Renal cortical epithelial cell (primary cell): ENCODE results near the gene VLDLR. TPM values are rescaled to one million over a fixed set of nuclear protein-coding genes. Genes with fewer than 3 reads are reported as not detected.
"Not testable (repeated sequence)": the region's sequence is repeated elsewhere in the genome, so short reads cannot be mapped to it uniquely, and the experiment has no call there.

Source experiments
- DNase-seq: peaks from one replicate; pipeline ENCODE4 v3.0.0-alpha.2; 2011; ENCODE audit warnings: low read depth
- total RNA-seq: library from RNA; depleted of rRNA; stranded (reverse); fragments of >200 nt; gene quantifications from 2 replicates; pipeline ENCODE4 v1.2.3, GENCODE V29; 2014

The VLDLR gene
- total RNA-seq, 1 donor from 2014 or later: 130 TPM

GRCh38 chr9:2663461-2664173, 42.0 kb downstream of the VLDLR start:
- peak; percentile 22 for DNase-seq

DNA sequence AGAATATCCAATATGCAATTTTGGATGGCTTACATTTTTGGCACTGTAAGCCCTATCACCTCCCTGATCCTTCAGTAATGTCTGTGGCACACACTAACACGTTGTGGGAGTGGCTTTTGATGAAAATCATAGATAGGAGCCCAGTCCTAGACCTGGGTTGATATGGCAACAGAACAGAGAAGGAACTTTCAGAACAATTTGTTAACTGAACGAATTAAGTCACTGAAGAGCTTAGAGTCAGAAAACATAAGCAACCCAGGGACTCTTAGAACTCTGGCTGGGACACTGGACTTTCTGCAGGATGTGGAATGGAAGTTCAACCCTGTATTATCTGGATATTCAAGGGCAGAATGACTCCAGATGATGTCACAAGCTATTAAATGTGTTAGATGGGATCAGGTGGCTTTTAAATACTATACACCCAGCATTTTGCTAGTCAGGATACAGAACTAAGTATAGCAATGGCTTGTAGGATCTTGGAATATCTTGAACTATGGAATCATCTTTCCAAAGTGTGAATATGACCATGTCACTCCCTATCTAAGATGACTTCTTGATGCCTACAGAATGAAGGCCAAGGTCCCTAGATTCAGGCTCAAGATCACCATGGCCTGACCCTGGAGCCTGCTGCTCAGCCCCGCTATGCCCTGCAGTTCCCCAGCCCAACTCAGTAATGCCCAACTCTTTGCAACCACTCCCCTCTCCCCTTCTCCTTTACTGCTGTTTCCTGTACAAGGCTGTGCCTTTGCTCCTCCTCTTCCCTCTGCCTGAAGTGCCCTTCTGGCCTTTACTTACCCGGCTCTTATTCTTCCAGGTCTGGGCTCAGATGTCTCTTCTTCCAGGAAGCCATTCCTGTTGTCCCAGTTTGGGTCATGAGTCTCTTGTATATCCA, 42.8 kb downstream of the VLDLR start:
- DNase-seq: no peak

- no peak for DNase-seq
Measured at GRCh38 chr9:2666569-2666968, 45.0 kb downstream of the VLDLR start.

DNA sequence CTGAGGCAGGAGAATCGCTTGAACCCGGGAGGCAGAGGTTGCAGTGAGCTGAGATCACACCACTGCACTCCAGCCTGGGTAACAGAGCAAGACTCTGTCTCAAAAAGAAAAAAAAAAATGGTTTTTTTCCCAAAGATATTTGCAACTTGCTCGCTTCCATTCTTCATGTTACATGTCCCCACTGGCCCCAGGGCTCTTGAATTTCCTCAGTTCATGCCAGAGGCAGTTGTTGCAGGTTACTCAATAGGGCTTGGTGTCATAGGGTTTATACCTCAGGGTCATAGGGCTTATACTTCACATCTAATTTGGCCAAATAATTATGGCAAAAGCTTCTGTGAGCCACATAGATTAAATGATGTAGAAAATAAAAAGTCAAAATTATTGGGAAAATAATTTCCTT, 51.6 kb downstream of the VLDLR start:
- no peak for DNase-seq

DNA sequence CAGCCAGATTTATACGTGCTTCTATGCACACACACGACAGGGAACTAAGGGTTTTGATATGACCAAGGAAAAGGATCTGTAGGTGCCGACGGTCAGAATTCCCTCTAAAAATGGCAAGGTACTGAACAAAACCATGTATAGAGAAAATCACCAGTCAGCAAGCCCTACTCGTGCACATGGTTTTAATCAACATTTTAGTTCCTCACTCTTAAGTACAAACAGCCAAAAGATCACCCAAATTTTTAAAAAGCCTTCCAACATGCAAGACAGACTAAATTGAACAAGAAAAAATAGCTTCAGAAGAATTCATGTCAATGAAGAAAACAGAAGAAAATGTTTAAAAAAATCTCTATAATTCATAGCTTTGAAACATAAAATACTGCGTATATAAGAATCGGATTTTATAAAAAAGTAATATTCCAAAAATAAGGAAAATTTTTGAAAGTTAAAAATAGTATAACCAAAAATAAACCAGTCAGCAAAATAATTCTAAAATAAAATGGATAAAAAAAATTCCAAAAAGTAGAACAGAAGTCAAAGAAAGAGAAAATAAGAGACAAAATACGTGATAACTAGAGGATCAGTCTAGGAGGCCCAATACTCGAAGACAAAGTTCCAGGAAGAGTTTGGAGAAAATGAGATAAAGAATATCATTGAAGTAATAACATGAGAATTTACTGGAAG, 52.7 kb downstream of the VLDLR start:
- no peak for DNase-seq

DNA sequence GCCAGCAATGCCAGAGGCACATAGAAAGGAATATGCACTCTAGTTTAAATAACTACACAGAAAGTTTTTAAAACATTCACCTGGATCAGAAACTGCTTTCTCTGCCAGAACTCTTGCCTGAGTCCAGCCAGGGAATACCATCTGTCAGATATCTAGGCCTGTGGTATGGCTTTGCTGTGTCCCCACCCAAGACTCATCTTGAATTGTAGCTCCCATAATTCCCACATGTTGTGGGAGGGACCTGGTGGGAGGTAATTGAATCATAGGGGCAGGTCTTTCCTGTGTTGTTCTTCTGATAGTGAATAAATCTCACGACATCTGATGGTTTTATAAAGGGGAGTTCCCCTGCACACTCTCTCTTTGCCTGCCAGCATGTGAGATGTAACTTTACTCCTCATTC, 54.2 kb downstream of the VLDLR start:
- DNase-seq: no peak

- no peak for DNase-seq
Measured at GRCh38 chr9:2676466-2676865, 54.9 kb downstream of the VLDLR start.

GRCh38 chr9:2677915-2678889, 56.6 kb downstream of the VLDLR start:
- DNase-seq: no peak

GRCh38 chr9:2679011-2679410, 57.4 kb downstream of the VLDLR start:
- no peak for DNase-seq

- no peak for DNase-seq
Measured at GRCh38 chr9:2681981-2682380, 60.4 kb downstream of the VLDLR start.

- DNase-seq: no peak
Measured at GRCh38 chr9:2686911-2687310, 65.3 kb downstream of the VLDLR start.

DNA sequence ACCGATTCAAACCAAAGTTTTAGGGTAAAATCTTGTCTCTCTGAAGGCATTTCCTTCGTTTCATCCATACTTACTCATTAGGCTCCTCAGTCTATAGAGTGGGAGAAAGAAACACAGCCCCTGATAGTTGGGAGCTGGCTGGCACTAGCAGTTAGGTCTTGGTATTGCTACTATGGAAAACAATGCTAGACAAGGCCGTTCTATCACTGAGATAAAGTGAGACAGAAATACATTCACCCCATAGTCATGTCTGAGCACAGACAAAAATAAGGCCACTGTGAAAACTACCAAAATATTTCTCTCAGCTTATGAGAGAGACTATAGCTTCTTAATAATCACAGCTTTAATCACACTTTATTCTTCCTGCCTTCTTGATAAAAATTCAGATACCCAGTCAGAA, 67.0 kb downstream of the VLDLR start:
- DNase-seq: no peak

- DNase-seq: no peak
Measured at GRCh38 chr9:2691212-2691611, 69.6 kb downstream of the VLDLR start.

GRCh38 chr9:2691626-2692025, 70.0 kb downstream of the VLDLR start:
- DNase-seq: no peak

DNA sequence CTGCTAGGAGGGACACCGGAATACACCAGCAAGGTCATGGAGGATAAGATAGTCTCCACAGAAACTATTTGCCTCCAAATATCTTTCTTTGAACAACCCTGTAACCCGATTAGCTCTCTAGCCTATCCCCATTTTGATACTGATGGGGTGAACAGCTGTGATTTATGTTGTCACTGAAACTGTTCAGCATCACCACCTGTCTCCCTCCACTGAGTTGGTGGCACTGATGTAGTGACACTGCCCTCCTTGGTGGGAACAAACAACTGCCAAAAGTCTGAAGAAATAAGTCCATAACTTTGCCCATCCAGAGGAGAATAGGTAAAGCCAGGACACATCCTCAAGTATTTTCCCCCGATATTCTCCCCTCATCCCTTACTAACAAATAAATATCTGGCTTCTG, 71.5 kb downstream of the VLDLR start:
- DNase-seq: no peak

GRCh38 chr9:2697492-2697891, 75.9 kb downstream of the VLDLR start:
- DNase-seq: no peak

DNA sequence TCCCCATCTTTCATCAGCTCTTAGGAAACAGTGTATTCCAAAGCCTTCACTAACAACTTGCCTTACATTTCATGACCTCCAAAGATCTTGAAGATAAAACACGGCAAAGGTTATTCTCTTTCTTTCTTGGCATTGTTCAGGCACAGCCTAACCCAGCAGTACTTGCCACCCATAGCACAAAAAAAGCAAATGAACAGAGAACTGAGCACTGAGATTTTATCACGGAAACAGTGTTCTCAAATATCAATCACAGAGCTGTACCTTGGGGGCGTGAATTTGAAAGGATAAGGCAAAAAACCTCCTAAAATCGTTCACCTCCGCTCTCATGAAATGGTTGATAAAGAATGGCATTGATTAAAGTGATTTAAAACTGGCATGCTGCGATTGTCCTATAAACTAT, 78.8 kb downstream of the VLDLR start:
- no peak for DNase-seq

DNA sequence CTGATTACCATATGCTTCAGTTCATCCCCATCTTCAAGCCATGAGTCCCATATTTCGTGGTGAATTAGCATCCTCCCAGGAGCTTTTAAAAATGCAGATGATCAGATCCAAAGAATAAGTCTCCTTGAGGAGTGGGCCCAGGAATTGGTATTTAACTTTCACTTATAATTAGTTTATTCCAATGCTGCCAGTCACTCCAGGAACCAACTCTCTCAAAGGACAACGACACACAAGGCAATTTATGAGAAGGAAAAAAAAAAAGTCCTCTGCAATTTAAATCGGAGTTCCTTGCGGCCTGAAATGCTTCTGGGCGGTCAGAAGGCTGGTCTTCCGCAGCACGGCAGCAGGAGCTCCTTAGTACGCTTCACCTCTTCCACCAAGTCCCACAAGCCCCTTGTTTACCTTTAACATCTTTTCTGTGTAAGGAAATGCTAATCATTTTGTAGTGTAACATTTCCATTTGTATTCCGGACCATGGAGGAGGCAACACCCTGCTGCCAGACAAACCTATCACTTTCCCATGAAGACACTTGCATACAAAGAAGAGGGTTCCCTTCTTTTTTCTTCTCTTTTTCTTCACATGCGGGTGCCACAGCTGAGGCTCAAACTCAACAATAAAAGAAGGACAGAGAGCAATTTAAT, 79.4 kb downstream of the VLDLR start:
- no peak for DNase-seq

DNA sequence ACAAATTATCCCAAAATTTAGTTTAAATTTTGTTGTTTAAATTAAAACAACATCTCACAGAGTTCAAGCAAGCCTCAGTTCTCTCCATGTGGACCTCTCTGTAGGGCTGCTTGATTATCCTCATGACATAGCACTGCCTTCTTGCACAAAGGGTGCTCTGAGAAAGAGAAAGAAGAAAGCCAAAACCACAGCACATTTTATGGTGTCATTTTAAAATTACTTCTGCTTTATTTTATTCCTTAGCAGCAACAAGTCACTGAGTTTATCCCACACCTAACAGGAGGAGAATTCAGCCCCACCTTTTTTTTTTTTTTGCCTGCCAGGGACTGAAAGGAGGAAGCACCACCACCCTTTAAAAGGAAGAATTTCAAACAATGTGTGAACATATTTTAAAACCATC, 82.9 kb downstream of the VLDLR start:
- DNase-seq: no peak

- DNase-seq: not testable (repeated sequence)
Measured at GRCh38 chr9:2707256-2707655, 85.7 kb downstream of the VLDLR start.
